Measurements from ENCODE around the gene SHTN1. TPM values are rescaled to one million over a fixed set of nuclear protein-coding genes. Genes with fewer than 3 reads are reported as not detected.

SHTN1 gene
- total and polyA plus RNA-seq, 2 donors (not counting 3 experiments of a cell fraction or from before 2014, with no cell fraction given) = 4.8 to 36.5 TPM

DNA sequence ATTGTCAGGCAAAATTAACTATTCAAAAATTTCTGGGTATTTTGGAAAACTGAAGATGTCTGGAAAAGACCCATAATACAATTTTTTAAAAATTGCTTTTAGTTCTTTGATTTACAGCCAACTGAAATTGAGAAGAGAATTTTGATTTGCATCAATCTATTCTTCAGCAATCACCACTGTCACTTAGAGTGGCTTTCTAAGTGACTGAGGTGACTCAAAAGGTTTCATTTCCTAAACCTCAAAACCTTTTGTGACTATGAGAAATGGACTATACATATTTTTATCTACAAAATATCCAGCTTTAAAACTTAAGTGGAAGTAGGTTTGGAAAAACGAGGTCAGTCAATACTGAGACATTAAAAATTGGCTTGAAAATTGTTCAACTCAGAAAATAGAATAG lies 95.7 kb downstream of the SHTN1 start:
- FAIRE-seq (no peak), DNase-seq (ENCODE audit: low read depth, low spot score) (no peak)
- Histone ChIP-seq H3K36me3 (ENCODE audit: control insufficient read depth in 2 of 2, extremely low read depth in 1 of 2, insufficient read depth in 2 of 2, low read length in 2 of 2) (peaks cover 3 to 5% of the 10 kb centered on the region in 2 experiments), H3K27me3 (ENCODE audit: control insufficient read depth in 2 of 2, insufficient read depth in 2 of 2, low read length in 2 of 2) (no peaks in the 10 kb centered on the region), H3K4me3 (replicated peaks in 1 of 3; ENCODE audit: insufficient read depth in 1 of 3, low read depth in 1 of 3, low read length in 3 of 3) (no peak overlapping the region), H2AFZ (ENCODE audit: low read depth, low read length) (no peak overlapping the region), H3K4me2 (ENCODE audit: insufficient read depth, low read length) (no peak overlapping the region), H3K9me3 (replicated peaks; ENCODE audit: control insufficient read depth, insufficient read depth, low read length) (no peaks in the 10 kb centered on the region), H3K79me2 (ENCODE audit: control insufficient read depth, insufficient read depth, low read length) (no peaks in the 10 kb centered on the region), H4K20me1 (replicated peaks; ENCODE audit: control insufficient read depth, extremely low read depth, insufficient read depth, low read length) (no peaks in the 10 kb centered on the region), H3K4me1 (ENCODE audit: control insufficient read depth, extremely low read depth, insufficient read depth, low read length) (no peaks in the 10 kb centered on the region), H3K9me1 (replicated peaks; ENCODE audit: control insufficient read depth, extremely low read depth, insufficient read depth, low read length) (no peaks in the 10 kb centered on the region), H3K9ac (replicated peaks; ENCODE audit: extremely low read depth, insufficient read depth, low read length) (no peak overlapping the region), H3K27ac (ENCODE audit: insufficient read depth, low read depth, low read length) (no peak overlapping the region)
- intact Hi-C loops (cut with micrococcal nuclease) = no loop called here
- POLR2A ChIA-PET = no interaction called here
- TF ChIP-seq MYC (IDR thresholded peaks at IDR 0.05; ENCODE audit: low read depth, low read length) = no peak
- TF ChIP-seq, protein P1, sequence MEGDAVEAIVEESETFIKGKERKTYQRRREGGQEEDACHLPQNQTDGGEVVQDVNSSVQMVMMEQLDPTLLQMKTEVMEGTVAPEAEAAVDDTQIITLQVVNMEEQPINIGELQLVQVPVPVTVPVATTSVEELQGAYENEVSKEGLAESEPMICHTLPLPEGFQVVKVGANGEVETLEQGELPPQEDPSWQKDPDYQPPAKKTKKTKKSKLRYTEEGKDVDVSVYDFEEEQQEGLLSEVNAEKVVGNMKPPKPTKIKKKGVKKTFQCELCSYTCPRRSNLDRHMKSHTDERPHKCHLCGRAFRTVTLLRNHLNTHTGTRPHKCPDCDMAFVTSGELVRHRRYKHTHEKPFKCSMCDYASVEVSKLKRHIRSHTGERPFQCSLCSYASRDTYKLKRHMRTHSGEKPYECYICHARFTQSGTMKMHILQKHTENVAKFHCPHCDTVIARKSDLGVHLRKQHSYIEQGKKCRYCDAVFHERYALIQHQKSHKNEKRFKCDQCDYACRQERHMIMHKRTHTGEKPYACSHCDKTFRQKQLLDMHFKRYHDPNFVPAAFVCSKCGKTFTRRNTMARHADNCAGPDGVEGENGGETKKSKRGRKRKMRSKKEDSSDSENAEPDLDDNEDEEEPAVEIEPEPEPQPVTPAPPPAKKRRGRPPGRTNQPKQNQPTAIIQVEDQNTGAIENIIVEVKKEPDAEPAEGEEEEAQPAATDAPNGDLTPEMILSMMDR (IDR thresholded peaks at IDR 0.05; ENCODE audit: extremely low read depth in 1 of 2, insufficient read depth in 1 of 2, low read depth in 1 of 2, low read length in 2 of 2) = no peak
- no peak for TF ChIP-seq POLR2A (IDR thresholded peaks at IDR 0.05; ENCODE audit: low read depth, low read length)
- TF ChIP-seq, protein P2, sequence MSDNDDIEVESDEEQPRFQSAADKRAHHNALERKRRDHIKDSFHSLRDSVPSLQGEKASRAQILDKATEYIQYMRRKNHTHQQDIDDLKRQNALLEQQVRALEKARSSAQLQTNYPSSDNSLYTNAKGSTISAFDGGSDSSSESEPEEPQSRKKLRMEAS (IDR thresholded peaks at IDR 0.05; ENCODE audit: insufficient read depth, insufficient read length) = no peak
- TF ChIP-seq POLR2AphosphoS5 (IDR thresholded peaks at IDR 0.05; ENCODE audit: insufficient read depth, low read depth, low read length) = no peak
- no peak for TF ChIP-seq EZH2 (IDR thresholded peaks at IDR 0.05; ENCODE audit: borderline replicate concordance, low read depth, low read length, severe bottlenecking)
- dilution Hi-C loops (cut with MboI; ENCODE audit: extremely low pct_ligation_motif_present, low sequenced_read_pairs) = no loop called here
- CTCF ChIA-PET = interaction anchor here (0.6 kb wide), 1 partner anchor 25 kb away, joined by 3 read pairs; no protein-coding TSS in a partner anchor
- BruUV-seq (replicated peaks) = no TSS peak
